Kidney (tissue), 14 donors: ENCODE data around the gene GALNT9. TPM values are rescaled to one million over a fixed set of nuclear protein-coding genes. Genes with fewer than 3 reads are reported as not detected.
"Not testable (repeated sequence)": the region's sequence is repeated elsewhere in the genome, so short reads cannot be mapped to it uniquely, and the experiment has no call there.

ENCODE experiments used
- DNase-seq, 5 donors: peaks; one replicate each; pipeline ENCODE4 v3.0.0-alpha.2; 2013 to 2020
- FAIRE-seq: peaks from 2 replicates; lab custom pipeline; 2012; peaks lifted over from hg19 to GRCh38; lab: Jason Lieb, UNC
- H3K27ac ChIP-seq, 2 donors: one replicate each; pipeline ENCODE4 v1.7.0; 2013; ENCODE audit warnings: low read depth in 2 of 2, low read length in 2 of 2, inconsistent platforms in 1 of 2
- H3K27me3 ChIP-seq: one replicate; pipeline ENCODE4 v1.7.1; 2013; ENCODE audit warnings: low read length, inconsistent platforms; ENCODE audit not compliant: control insufficient read depth, insufficient read depth
- H3K36me3 ChIP-seq, 3 donors: one replicate each; pipeline versions ENCODE4 v1.7.0 to v1.7.1; 2013; ENCODE audit warnings: low read length in 3 of 3, control low read depth in 1 of 3, inconsistent platforms in 1 of 3; ENCODE audit not compliant: insufficient read depth in 3 of 3, control insufficient read depth in 2 of 3
- H3K4me1 ChIP-seq, 3 donors: one replicate each; pipeline versions ENCODE4 v1.7.0 to v1.7.1; 2013; ENCODE audit warnings: low read length in 3 of 3, inconsistent platforms in 1 of 3, low read depth in 1 of 3; ENCODE audit not compliant: control insufficient read depth in 2 of 3, insufficient read depth in 2 of 3
- H3K4me3 ChIP-seq, 3 donors: one replicate each; pipeline versions ENCODE4 v1.7.0 to v1.8.1; 2013; ENCODE audit warnings: low read length in 3 of 3, control low read depth in 1 of 3, inconsistent platforms in 1 of 3
- H3K9ac ChIP-seq, 3 donors: one replicate each; pipeline versions ENCODE4 v1.7.0 to v1.7.1; 2013; ENCODE audit warnings: low read length in 3 of 3, control low read depth in 1 of 3, inconsistent platforms in 1 of 3
- H3K9me3 ChIP-seq, 3 donors: one replicate each; pipeline versions ENCODE4 v1.7.0 to v1.7.1; 2013; ENCODE audit warnings: low read length in 3 of 3, control low read depth in 1 of 3, inconsistent platforms in 1 of 3; ENCODE audit not compliant: control insufficient read depth in 2 of 3, insufficient read depth in 1 of 3
- CTCF ChIP-seq: IDR thresholded peaks from 3 replicates; pipeline ENCODE4 v1.5.1; 2012; ENCODE audit warnings: mild to moderate bottlenecking, moderate library complexity, borderline replicate concordance; ENCODE audit not compliant: insufficient read depth; ENCODE audit errors: extremely low read depth
- intact Hi-C: fragments of 100-400 bp; cut with DNase I; formaldehyde crosslinking; loops from one replicate; pipeline ENCODE4 v1.11.1; 2022
- polyA plus RNA-seq: library from polyadenylated mRNA; stranded (reverse); fragments of 350-450 nt; fragmentation: Illumina TruSeq; extraction: RNeasy Lipid Tissue Mini Kit (QIAGEN cat#74804); gene quantifications from one replicate; pipeline ENCODE4 v1.2.3, GENCODE V29; 2014; ENCODE audit warnings: low read depth, low replicate concordance; ENCODE audit not compliant: insufficient read depth
- total RNA-seq: library from RNA; stranded (reverse); fragmentation: NEBNext Ultra II Directional; extraction: Animal tissue kit (Norgen Biotek cat#: 25700); gene quantifications from one replicate; pipeline ENCODE4 v1.2.1, GENCODE V29; 2021
- donor health status: control.
- donor health status: control.
- donor health status: control.
- donor health status: control.
- donor health status: control.
- donor health status: DM: yes; HTN: yes; CAD: no.
- donor health status: Normal renal cell carcinoma (clear cell type).

The GALNT9 gene
- total and polyA plus RNA-seq, 2 donors from 2014 or later: 4.8 to 20.7 TPM

GRCh38 chr12:132268674-132269073 lies 60.7 kb downstream of the GALNT9 start:
- Histone ChIP-seq H3K4me3 (peak overlapping the region in 1 of 3 donors; percentile 28), H3K27me3 (peaks cover 2% of the 10 kb centered on the region), H3K9ac (no peak overlapping the region), H3K4me1 (peaks cover 0 to 6% (median 0%) of the 10 kb centered on the region in 3 donors), H3K36me3 (no peaks in the 10 kb centered on the region), H3K9me3 (peaks cover 0 to 2% (median 0%) of the 10 kb centered on the region in 3 donors), H3K27ac (no peak overlapping the region)
- peak in 4 of 5 donors; percentile 91 to 95 (median 92) for DNase-seq
- TF ChIP-seq CTCF: no peak
- intact Hi-C loops: no loop called here
- no peak for FAIRE-seq

GRCh38 chr12:132267873-132268272 lies 61.5 kb downstream of the GALNT9 start:
- no peak for TF ChIP-seq CTCF
- DNase-seq: no peak
- Histone ChIP-seq H3K27me3 (peaks cover 2% of the 10 kb centered on the region), H3K9me3 (peaks cover 0 to 2% (median 0%) of the 10 kb centered on the region in 3 donors), H3K4me3 (peak overlapping the region in 1 of 3 donors; percentile 22), H3K36me3 (no peaks in the 10 kb centered on the region), H3K27ac (no peak overlapping the region), H3K4me1 (peaks cover 0 to 6% (median 0%) of the 10 kb centered on the region in 3 donors), H3K9ac (no peak overlapping the region)
- FAIRE-seq: no peak
- intact Hi-C loops: no loop called here

GRCh38 chr12:132266802-132267201 lies 62.6 kb downstream of the GALNT9 start:
- Histone ChIP-seq H3K9me3 (peaks cover 0 to 2% (median 0%) of the 10 kb centered on the region in 3 donors), H3K36me3 (no peaks in the 10 kb centered on the region), H3K27ac (no peak overlapping the region), H3K9ac (no peak overlapping the region), H3K4me3 (no peak overlapping the region), H3K27me3 (peaks cover 2% of the 10 kb centered on the region), H3K4me1 (peaks cover 0 to 6% (median 0%) of the 10 kb centered on the region in 3 donors)
- no peak for TF ChIP-seq CTCF
- no peak for FAIRE-seq
- intact Hi-C loops: no loop called here
- peak in 1 of 5 donors; percentile 35 for DNase-seq

GRCh38 chr12:132266370-132266769 lies 63.0 kb downstream of the GALNT9 start:
- Histone ChIP-seq H3K9me3 (peaks cover 0 to 2% (median 0%) of the 10 kb centered on the region in 3 donors), H3K36me3 (no peaks in the 10 kb centered on the region), H3K9ac (no peak overlapping the region), H3K27ac (no peak overlapping the region), H3K4me3 (no peak overlapping the region), H3K4me1 (peaks cover 0 to 6% (median 0%) of the 10 kb centered on the region in 3 donors), H3K27me3 (peaks cover 2% of the 10 kb centered on the region)
- TF ChIP-seq CTCF: no peak
- no peak for FAIRE-seq
- DNase-seq: peak in 1 of 5 donors; percentile 49
- intact Hi-C loops: no loop called here

DNA sequence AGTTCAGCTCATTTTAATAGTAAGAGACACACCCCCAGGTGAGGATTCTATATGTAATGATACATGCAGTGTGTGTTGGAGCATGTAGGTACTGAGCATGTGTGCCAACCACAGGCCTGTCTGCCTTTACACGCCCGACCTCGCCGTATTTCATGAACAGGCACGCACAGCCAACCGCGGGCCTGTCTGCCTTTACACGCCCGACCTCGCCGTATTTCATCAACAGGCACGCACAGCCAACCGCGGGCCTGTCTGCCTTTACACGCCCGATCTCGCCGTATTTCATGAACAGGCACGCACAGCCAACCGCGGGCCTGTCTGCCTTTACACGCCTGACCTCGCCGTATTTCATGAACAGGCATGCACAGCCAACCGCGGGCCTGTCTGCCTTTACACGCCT lies 63.6 kb downstream of the GALNT9 start:
- H3K27me3 ChIP-seq, H3K4me1 ChIP-seq, H3K4me3 ChIP-seq, H3K9ac ChIP-seq, intact Hi-C loops, FAIRE-seq, H3K9me3 ChIP-seq, H3K36me3 ChIP-seq, H3K27ac ChIP-seq: not testable (repeated sequence)
- DNase-seq: peak in 1 of 5 donors; percentile 54
